ENCODE data around the gene GAGE13. TPM values are rescaled to one million over a fixed set of nuclear protein-coding genes. Genes with fewer than 3 reads are reported as not detected.
A peak's percentile ranks its signal among the peaks of the same experiment; 100 is the strongest.
"Not testable (repeated sequence)": the region's sequence is repeated elsewhere in the genome, so short reads cannot be mapped to it uniquely, and the experiment has no call there.

The GAGE13 gene
- total RNA-seq, 2 donors from 2014 or later = not detected

- no peaks in the 10 kb centered on the region for H3K36me3 ChIP-seq (replicated peaks in 1 of 2; ENCODE audit: insufficient read depth in 1 of 2, low read depth in 2 of 2)
- DNase-seq = no peak
- H3K9me3 ChIP-seq = no peaks in the 10 kb centered on the region
- H3K4me3 ChIP-seq = no peak overlapping the region
- 75 to 88% methylated on average over 1 of the region's 1 CpG for WGBS, 2 donors
- no peaks in the 10 kb centered on the region for H3K4me1 ChIP-seq
- H3K27me3 ChIP-seq = no peaks in the 10 kb centered on the region
- TF ChIP-seq CTCF (IDR thresholded peaks at IDR 0.05) (no peak), POLR2A (IDR thresholded peaks at IDR 0.05) (no peak)
- intact Hi-C loops (cut with DNase I) = no loop called here
- no peak for ATAC-seq
- H3K27ac ChIP-seq = no peak overlapping the region
Observed at GRCh38 chrX:49287665-49288064, 43.7 kb upstream of the GAGE13 start.

- TF ChIP-seq CTCF (IDR thresholded peaks at IDR 0.05) (no peak), POLR2A (IDR thresholded peaks at IDR 0.05) (no peak)
- ATAC-seq (no peak), DNase-seq (no peak)
- Histone ChIP-seq H3K4me3 (no peak overlapping the region), H3K27me3 (no peaks in the 10 kb centered on the region), H3K27ac (no peak overlapping the region), H3K9me3 (no peaks in the 10 kb centered on the region), H3K36me3 (replicated peaks in 1 of 2; ENCODE audit: insufficient read depth in 1 of 2, low read depth in 2 of 2) (no peaks in the 10 kb centered on the region), H3K4me1 (no peaks in the 10 kb centered on the region)
- WGBS, 2 donors = 38% methylated on average over 6 of the region's 7 CpGs; no CpG with 5 or more reads in 1 of the 2 donors
- intact Hi-C loops (cut with DNase I) = no loop called here
Observed at GRCh38 chrX:49290215-49290614, 41.2 kb upstream of the GAGE13 start.

GRCh38 chrX:49291615-49292337 is 39.6 kb upstream of the GAGE13 start:
- peak; percentile 42 to 73 (median 62) for DNase-seq
- no peaks in the 10 kb centered on the region for H3K36me3 ChIP-seq (replicated peaks in 1 of 2; ENCODE audit: insufficient read depth in 1 of 2, low read depth in 2 of 2)
- H3K27me3 ChIP-seq = no peaks in the 10 kb centered on the region
- peak; percentile 59 for ATAC-seq
- TF ChIP-seq POLR2A (IDR thresholded peaks at IDR 0.05) (no peak), CTCF (IDR thresholded peaks at IDR 0.05) (peak; percentile 26 to 61 (median 55))
- no peaks in the 10 kb centered on the region for H3K9me3 ChIP-seq
- H3K27ac ChIP-seq = no peak overlapping the region
- H3K4me3 ChIP-seq = no peak overlapping the region
- 13 to 15% methylated on average over 7 to 11 of the region's 11 CpGs for WGBS, 2 donors
- intact Hi-C loops (cut with DNase I) = no loop called here
- H3K4me1 ChIP-seq = no peaks in the 10 kb centered on the region

GRCh38 chrX:49292400-49293362 is 38.7 kb upstream of the GAGE13 start:
- H3K4me1 ChIP-seq = no peaks in the 10 kb centered on the region
- TF ChIP-seq POLR2A (IDR thresholded peaks at IDR 0.05) (no peak), CTCF (IDR thresholded peaks at IDR 0.05) (no peak)
- H3K4me3 ChIP-seq = no peak overlapping the region
- H3K36me3 ChIP-seq (replicated peaks in 1 of 2; ENCODE audit: insufficient read depth in 1 of 2, low read depth in 2 of 2) = no peaks in the 10 kb centered on the region
- DNase-seq (no peak), ATAC-seq (no peak)
- WGBS, 2 donors = 60 to 65% methylated on average over 3 to 14 of the region's 17 CpGs
- intact Hi-C loops (cut with DNase I) = no loop called here
- H3K27me3 ChIP-seq = no peaks in the 10 kb centered on the region
- H3K27ac ChIP-seq = no peak overlapping the region
- no peaks in the 10 kb centered on the region for H3K9me3 ChIP-seq

GRCh38 chrX:49299293-49299692 is 32.1 kb upstream of the GAGE13 start:
- intact Hi-C loops (cut with DNase I); ATAC-seq: not testable (repeated sequence)
- WGBS, 2 donors = 83% methylated on average over 1 of the region's 5 CpGs; no CpG with 5 or more reads in 1 of the 2 donors

More at GRCh38 chrX:49299293-49299692, 32.1 kb upstream of the GAGE13 start:
- H3K27ac ChIP-seq; H3K9me3 ChIP-seq; H3K4me1 ChIP-seq; DNase-seq; H3K36me3 ChIP-seq (replicated peaks in 1 of 2; ENCODE audit: insufficient read depth in 1 of 2, low read depth in 2 of 2); H3K27me3 ChIP-seq; H3K4me3 ChIP-seq: not testable (repeated sequence)

Measured in body of pancreas (tissue), 4 donors.